ENCODE measurements around the gene FCHSD1. TPM values are rescaled to one million over a fixed set of nuclear protein-coding genes. Genes with fewer than 3 reads are reported as not detected.

FCHSD1 gene
- total and polyA plus RNA-seq, 2 experiments from 2014 or later: 18.0 to 27.4 TPM

DNA sequence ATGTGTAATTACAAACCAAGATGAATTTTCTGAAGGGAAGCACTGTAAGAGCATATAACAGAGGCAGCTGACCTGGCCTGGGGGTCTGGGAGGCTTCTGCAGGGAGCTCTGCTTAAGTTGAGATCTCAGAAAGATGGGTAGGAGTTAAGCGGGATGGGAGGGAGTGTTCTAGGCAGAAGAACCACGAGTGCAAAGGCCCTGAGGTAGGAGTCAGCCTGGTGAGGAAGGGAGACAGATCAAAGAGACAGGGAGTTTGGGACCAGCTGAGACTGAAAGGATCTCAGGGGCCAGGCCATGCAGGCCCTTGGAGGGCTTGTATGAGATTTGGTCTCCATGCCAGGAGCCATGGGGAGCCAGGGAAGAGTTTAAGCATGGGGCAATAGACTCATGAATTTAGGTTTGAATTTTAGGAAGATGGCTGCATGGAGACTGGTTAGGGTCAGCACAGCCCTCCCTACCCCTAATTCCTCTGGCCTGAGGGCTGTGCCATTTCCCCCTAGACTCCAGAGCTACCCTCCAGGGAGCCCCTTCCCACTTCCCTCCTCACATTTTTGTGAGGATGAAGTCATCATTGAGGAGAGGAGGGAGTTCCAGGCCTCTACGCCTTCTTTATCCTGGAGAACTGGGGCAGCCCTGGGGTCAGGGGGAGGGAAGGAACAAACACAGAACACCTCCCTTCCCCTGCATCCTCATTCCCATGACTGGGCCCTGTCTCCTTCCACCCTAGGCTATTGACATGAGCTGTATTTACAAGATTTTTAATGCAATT, 35.6 kb upstream of the FCHSD1 start:
- H3K4me2 ChIP-seq: no peak overlapping the region
- H3K36me3 ChIP-seq (replicated peaks; ENCODE audit: insufficient read depth, low read depth): no peaks in the 10 kb centered on the region
- no peaks in the 10 kb centered on the region for H3K79me2 ChIP-seq
- H3K27ac ChIP-seq: no peak overlapping the region
- no peak for DNase-seq (ENCODE audit: low spot score)
- WGBS (ENCODE audit: low lambda C conversion rate, missing lambda C conversion rate): 67% methylated on average over 3 of the region's 3 CpGs
- H3K27me3 ChIP-seq: peaks cover 27% of the 10 kb centered on the region
- H2AFZ ChIP-seq: no peak overlapping the region
- H4K20me1 ChIP-seq (ENCODE audit: insufficient read depth, poor library complexity, severe bottlenecking): no peaks in the 10 kb centered on the region
- no peaks in the 10 kb centered on the region for H3K9me3 ChIP-seq (ENCODE audit: low read depth)
- H3K9me2 ChIP-seq (replicated peaks; ENCODE audit: insufficient read depth): no peaks in the 10 kb centered on the region
- no peak overlapping the region for H3K4me3 ChIP-seq
- TF ChIP-seq EZH2phosphoT487 (IDR thresholded peaks at IDR 0.05; ENCODE audit: low read depth, severe bottlenecking, unreplicated experiment) (no peak), EZH2 (IDR thresholded peaks at IDR 0.05; ENCODE audit: borderline replicate concordance) (no peak)
- TF ChIP-seq, protein P1, sequence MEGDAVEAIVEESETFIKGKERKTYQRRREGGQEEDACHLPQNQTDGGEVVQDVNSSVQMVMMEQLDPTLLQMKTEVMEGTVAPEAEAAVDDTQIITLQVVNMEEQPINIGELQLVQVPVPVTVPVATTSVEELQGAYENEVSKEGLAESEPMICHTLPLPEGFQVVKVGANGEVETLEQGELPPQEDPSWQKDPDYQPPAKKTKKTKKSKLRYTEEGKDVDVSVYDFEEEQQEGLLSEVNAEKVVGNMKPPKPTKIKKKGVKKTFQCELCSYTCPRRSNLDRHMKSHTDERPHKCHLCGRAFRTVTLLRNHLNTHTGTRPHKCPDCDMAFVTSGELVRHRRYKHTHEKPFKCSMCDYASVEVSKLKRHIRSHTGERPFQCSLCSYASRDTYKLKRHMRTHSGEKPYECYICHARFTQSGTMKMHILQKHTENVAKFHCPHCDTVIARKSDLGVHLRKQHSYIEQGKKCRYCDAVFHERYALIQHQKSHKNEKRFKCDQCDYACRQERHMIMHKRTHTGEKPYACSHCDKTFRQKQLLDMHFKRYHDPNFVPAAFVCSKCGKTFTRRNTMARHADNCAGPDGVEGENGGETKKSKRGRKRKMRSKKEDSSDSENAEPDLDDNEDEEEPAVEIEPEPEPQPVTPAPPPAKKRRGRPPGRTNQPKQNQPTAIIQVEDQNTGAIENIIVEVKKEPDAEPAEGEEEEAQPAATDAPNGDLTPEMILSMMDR (IDR thresholded peaks at IDR 0.05; ENCODE audit: poor library complexity): no peak
- peaks cover 6% of the 10 kb centered on the region for H3K4me1 ChIP-seq (ENCODE audit: insufficient read depth)

DNA sequence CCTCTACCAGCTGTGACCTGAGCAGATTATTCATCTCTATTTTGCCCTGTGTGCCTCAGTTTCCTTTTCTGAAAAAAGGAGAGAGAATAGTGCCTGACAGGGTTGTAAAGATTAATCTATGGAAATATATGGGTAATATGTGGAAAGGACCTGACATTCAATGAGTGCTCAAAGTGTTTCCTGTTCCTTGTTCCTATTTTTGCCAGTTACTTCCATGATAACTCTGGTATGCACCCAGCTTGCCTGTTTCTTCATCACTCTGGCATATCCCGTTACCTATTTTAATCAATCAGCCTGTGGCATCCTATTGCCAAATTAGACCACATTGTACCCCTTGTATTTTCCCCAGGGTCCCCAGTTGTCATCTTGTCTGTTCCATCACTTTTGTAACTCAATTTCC, 34.4 kb upstream of the FCHSD1 start:
- peaks cover 17% of the 10 kb centered on the region for H3K4me1 ChIP-seq (ENCODE audit: insufficient read depth)
- no peaks in the 10 kb centered on the region for H3K9me2 ChIP-seq (replicated peaks; ENCODE audit: insufficient read depth)
- no peak overlapping the region for H2AFZ ChIP-seq
- H3K27ac ChIP-seq: no peak overlapping the region
- peaks cover 18% of the 10 kb centered on the region for H3K27me3 ChIP-seq
- H3K4me3 ChIP-seq: no peak overlapping the region
- H3K36me3 ChIP-seq (replicated peaks; ENCODE audit: insufficient read depth, low read depth): no peaks in the 10 kb centered on the region
- no peak for DNase-seq (ENCODE audit: low spot score)
- H4K20me1 ChIP-seq (ENCODE audit: insufficient read depth, poor library complexity, severe bottlenecking): no peaks in the 10 kb centered on the region
- WGBS (ENCODE audit: low lambda C conversion rate, missing lambda C conversion rate): 100% methylated on average over 1 of the region's 1 CpG
- H3K9me3 ChIP-seq (ENCODE audit: low read depth): no peaks in the 10 kb centered on the region
- H3K4me2 ChIP-seq: no peak overlapping the region
- TF ChIP-seq, protein P1 (IDR thresholded peaks at IDR 0.05; ENCODE audit: poor library complexity): no peak
- TF ChIP-seq EZH2phosphoT487 (IDR thresholded peaks at IDR 0.05; ENCODE audit: low read depth, severe bottlenecking, unreplicated experiment): no peak
- no peak for TF ChIP-seq EZH2 (IDR thresholded peaks at IDR 0.05; ENCODE audit: borderline replicate concordance)
- H3K79me2 ChIP-seq: no peaks in the 10 kb centered on the region

DNA sequence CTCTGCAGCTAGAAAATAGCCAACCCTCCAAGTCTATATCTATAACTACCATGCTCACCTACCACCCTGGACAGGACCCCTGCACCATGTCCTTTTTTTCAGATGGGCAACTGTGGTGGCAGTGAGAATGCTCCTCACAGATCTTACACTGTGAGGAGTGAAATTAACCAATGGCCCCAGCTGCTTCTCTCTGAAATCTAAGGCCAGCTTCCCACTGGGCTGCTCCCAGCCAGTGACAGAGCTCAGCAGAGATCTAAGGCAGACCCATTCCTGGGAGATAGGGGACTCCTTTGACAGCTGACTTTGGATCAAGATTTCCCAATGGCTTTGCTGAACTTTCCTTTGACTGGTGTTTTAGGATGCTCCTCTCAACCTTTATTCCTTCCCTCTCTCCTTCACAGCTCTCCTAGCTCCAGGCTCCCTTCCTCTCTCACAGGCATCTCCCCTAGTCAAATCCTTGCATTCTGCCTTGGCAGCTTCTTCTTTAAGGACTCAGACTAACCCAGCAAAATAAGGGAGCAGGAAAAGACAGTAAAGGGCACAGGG, 32.5 kb upstream of the FCHSD1 start:
- DNase-seq (ENCODE audit: low spot score): no peak
- no peak overlapping the region for H3K4me3 ChIP-seq
- no peaks in the 10 kb centered on the region for H3K79me2 ChIP-seq
- H3K4me2 ChIP-seq: no peak overlapping the region
- peaks cover 18% of the 10 kb centered on the region for H3K4me1 ChIP-seq (ENCODE audit: insufficient read depth)
- no peak overlapping the region for H3K27ac ChIP-seq
- H4K20me1 ChIP-seq (ENCODE audit: insufficient read depth, poor library complexity, severe bottlenecking): no peaks in the 10 kb centered on the region
- H3K27me3 ChIP-seq: no peaks in the 10 kb centered on the region
- H3K36me3 ChIP-seq (replicated peaks; ENCODE audit: insufficient read depth, low read depth): no peaks in the 10 kb centered on the region
- H3K9me2 ChIP-seq (replicated peaks; ENCODE audit: insufficient read depth): no peaks in the 10 kb centered on the region
- H3K9me3 ChIP-seq (ENCODE audit: low read depth): no peaks in the 10 kb centered on the region
- H2AFZ ChIP-seq: no peak overlapping the region
- TF ChIP-seq EZH2 (IDR thresholded peaks at IDR 0.05; ENCODE audit: borderline replicate concordance) (no peak), EZH2phosphoT487 (IDR thresholded peaks at IDR 0.05; ENCODE audit: low read depth, severe bottlenecking, unreplicated experiment) (no peak)
- TF ChIP-seq, protein P1 (IDR thresholded peaks at IDR 0.05; ENCODE audit: poor library complexity): no peak
